SH-SY5Y (cell line): Measurements from ENCODE around the gene PLN.

Experiments used
- GATA2 ChIP-seq: IDR thresholded peaks from 2 replicates; pipeline ENCODE4 v1.6.1; 2011; ENCODE audit warnings: mild to moderate bottlenecking, low read depth, low read length
- GATA3 ChIP-seq: IDR thresholded peaks from 2 replicates; pipeline ENCODE4 v1.6.1; 2011; ENCODE audit warnings: low read depth, mild to moderate bottlenecking, low read length, moderate library complexity

DNA sequence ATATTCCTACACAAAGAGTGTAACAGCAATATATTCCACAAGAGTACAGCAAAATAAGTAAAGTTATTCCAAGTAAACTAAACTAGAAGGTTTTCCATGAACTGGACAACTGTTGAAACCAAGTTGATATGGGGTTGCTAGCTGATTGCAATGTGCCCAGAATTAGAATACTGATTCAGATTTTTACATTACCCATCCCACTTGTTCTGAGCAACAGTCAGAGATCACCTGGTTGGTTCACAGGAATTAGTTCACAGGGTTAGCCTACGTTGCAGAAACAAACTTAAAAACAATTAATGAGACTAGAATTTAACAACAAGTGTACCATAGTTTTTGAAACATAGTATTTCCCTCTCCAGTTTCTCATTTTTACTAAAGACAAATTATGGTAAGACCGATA, 54.2 kb downstream of the PLN start:
- TF ChIP-seq GATA2 = no peak
- TF ChIP-seq GATA3 = no peak
